NCI-H69 (cell line): ENCODE results near the gene ABCC9.
"Not testable (repeated sequence)": the region's sequence is repeated elsewhere in the genome, so short reads cannot be mapped to it uniquely, and the experiment has no call there.

Experiments used
- DNase-seq: peaks from one replicate; lab custom pipeline; 2025; lab: John Stamatoyannopoulos, UW

ABCC9 gene

DNA sequence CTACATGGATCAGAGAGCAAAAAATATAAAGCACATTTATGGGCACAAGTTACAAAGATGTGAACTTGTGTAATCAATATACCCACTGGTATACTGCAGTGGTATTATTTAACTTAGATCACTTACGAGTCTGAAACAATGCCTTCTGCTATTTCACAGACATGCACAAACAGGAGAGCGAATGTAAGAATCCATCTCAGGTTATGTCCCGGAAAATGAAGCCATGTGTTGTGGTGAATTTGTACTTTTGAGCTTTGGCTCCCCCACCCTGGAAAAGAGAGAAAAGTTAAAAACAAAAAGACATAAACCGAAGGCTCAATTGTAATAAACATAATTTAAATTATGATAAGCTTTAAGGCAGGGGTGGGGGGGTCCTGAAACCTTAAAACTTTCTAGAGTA is 7.6 kb downstream of the ABCC9 start:
- DNase-seq, result no peak

DNA sequence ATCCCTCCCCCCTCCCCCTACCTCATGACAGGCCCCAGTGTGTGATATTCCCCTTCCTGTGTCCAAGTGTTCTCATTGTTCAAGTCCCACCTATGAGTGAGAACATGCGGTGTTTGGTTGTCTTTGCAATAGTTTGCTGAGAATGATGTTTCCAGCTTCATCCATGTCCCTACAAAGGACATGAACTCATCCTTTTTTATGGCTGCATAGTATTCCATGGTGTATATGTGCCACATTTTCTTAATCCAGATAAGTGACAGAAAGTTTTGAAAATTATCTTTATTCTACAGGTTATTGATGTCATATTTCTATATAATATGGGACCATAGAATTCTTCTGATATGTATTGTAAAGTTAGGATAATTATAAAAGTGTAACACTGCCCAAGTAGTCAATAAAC is 11.3 kb downstream of the ABCC9 start:
- not testable (repeated sequence) for DNase-seq

DNA sequence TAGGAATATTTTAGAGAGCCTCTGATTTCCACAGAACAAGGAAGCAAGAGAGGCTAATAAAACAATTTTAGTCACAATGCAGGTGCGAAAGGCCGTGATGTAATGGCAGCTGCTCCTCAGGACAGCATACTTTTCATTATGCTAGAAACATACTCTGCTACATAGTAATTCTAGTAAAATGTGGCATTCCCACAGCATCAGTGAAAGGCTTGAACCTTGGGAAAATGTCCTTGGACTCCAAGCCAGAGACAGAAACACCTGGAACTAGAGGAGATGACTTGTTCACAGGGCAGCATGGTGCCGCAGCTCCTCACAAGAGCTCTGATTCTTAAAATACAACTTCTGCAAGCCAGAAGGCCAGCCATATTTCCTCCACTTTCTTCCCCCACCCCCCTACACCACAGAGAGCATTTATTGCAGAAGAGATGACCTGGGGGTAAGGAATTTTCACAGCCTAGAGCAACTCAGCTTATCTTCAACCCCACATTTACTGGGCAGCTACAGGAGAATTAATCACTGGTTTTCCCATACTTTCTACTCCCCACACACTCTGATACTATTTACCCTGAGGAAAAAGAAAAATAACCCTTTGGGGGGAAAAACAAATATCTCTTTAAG is 15.8 kb downstream of the ABCC9 start:
- DNase-seq, result no peak

DNA sequence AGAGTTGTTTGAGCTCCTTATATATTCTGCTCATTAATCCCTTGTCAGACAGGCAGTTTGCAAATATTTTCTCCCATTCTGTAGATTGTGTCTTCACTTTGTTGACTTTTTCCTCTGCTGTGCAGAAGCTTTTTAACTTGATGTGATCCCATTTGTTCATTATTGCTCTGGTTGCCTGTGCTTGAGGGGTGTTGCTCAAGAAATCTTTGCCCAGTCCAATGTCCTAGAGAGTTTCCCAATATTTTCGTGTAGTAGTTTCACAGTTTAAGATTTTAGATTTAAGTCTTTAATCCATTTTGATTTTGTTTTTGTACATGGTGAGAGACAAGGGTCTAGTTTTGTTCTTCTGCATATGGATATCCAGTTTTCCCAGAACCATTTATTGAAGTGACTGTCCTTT is 19.8 kb downstream of the ABCC9 start:
- no peak for DNase-seq

DNA sequence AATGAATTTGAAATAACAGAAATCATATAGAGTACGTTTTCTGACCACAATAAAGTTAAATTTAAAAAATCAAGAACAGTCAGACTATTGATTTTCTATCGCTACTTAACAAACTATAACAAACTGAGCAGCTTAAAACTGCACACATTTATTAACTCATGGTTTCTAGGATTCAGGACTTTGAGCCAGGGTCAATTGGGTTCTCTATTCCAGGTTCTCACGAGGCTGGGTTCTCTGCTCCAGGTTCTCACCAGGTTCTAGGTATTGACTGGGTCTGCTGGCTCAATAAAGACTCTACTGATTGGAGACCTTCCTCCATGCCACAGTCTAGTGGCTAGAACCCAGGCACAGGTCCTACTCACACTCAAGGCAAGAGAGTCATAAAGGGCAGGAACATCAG is 22.8 kb downstream of the ABCC9 start:
- DNase-seq, result no peak

DNA sequence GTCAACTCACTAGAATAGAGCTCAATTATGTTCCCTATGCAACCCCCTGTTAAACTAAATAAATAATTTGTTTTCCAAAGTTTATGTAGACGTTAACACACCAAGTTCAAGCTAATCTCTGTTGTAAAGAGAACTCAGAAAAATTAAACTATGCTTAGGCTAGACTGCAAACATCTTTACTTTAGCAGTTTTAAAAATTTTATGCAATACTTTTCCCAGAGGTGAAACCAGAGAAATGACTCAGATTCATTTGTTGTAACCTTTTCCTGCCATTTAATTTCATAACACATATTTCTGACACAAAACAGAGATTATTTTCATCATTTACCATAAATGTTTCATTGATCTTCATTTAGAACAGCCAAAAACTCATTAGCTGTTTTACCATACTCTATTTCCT is 27.4 kb downstream of the ABCC9 start:
- no peak for DNase-seq

DNA sequence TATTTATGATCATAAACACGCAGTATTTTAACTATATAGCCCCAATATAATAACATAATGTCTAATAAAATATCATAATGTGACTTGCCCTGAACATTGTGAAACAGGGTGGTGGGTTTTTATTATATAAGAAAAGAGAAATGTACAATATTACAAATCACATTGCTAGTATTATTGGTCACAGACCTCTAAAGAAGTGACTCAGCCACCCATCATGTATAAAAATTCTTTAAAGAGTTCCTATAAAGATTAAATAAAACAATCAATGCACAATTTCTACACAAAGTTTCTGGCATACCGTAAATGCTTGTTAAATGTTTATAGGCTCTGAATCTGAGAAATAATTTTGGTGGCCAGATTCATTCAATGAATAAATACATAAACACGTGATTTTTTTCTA is 28.9 kb downstream of the ABCC9 start:
- DNase-seq, result no peak

DNA sequence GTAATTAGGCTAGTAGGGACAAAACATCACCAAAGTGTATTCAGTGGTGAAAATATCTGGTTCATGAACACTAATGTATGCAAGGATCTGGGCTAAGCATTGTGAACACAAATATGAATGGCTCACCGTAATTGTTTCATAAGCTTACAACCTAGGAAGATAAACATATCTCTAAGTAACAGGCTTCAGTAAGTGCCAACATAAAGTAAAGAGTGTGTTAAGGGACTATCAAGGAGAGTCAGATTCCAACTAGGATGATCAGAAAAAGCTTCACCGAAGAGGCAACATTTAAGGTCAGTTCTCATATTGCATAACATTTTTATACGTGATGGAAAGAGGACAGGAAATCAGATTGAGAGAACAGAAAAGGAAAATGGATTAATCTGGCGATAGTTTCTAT is 29.4 kb downstream of the ABCC9 start:
- DNase-seq, result no peak

DNA sequence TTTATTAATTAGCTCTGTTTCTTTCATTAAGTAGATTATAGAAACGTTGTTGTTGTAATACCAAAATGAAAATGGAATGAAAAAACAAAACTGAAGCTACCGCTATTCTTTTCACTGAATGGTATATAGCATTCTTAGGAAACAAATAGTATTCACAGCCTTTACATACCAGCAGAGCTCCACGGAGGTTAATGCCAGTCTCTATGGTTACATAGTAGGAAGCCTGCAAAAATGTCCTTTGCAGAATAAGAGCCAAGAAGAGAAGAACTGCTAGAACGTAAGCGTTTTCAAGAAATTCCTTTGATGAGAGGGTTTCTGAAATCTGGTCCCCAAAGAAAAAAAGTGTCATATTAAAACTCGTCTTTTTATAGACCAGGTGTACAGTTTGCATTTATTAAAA is 30.6 kb downstream of the ABCC9 start:
- DNase-seq, result no peak

DNA sequence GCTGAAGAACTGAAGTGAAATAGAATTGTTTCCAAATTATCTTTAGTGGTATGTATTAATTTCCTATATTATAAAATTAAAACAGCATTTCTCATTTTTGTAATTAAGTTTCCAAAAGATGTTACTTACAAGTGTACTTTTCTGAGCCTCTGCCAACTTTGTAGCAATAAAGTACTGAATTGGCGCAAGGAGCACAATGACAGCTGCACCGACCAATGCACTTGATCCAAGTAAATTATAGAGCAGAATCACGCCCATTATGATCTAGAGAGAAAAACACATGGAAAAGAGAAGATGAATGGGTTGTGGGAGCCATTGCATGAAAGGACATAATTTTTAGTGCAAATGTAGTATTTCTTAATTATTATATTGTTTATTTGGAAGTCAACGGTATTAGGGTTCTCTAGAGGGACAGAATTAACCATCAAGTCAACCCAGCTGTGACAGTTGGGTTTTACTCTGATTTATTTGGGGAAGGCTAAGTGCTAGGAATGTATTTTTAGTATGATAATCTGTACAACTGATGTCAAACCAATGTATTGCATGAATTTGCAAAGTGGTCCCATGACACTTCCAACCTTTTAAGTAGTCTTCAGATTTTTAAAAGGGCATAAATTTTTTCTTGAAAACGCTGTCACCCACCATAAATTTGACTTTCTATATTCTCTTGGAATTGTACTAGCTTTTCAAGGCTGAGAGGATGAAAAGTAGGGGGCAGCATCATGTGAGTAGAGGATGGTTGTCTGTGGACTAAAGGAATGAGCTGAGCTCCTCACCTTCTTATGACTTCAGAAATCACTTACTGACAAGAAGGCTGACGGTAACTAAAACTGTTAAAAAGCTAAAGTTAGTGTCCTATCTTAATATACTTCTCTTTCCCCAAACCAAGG is 33.0 kb downstream of the ABCC9 start:
- DNase-seq, result no peak

DNA sequence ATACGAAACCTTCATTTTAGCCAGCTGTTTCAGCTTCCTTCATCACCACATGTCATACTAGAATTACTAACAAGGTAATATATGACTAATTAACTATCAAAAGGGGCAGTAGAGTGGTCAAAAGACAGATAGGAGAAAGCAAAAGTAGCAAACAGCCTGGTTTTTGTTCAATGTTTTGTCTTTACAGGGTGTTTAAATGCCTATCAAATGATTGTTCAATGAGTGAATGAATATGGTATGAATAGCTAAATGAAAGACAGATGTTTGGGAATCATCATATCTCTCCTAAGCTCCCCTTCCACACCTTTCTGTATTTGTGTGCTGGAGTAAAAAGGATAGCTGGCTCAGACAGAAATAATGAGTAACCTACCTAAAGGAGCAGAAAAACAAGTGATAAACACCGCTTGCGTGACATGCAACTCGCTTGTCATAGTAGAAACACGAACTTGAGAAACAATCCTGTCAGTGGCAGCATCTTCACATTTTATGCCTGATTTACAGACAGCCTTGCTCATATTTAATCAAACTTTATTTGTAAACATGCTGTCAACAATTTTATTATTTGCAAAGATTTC is 34.2 kb downstream of the ABCC9 start:
- DNase-seq, result no peak

DNA sequence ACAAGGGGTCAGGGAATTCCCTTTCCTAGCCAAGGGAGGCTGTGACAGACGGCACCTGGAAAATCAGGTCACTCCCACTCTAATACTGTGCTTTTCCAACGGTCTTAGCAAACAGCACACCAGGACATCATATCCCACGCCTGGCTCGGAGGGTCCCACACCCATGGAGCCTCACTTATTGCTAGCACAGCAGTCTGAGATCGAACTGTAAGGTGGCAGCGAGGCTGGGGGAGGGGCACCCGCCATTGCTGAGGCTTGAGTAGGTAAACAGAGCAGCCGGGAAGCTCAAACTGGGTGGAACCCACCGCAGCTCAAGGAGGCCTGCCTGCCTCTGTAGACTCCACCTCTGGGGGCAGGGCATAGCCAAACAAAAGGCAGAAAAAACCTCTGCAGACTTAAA is 41.7 kb downstream of the ABCC9 start:
- not testable (repeated sequence) for DNase-seq

DNA sequence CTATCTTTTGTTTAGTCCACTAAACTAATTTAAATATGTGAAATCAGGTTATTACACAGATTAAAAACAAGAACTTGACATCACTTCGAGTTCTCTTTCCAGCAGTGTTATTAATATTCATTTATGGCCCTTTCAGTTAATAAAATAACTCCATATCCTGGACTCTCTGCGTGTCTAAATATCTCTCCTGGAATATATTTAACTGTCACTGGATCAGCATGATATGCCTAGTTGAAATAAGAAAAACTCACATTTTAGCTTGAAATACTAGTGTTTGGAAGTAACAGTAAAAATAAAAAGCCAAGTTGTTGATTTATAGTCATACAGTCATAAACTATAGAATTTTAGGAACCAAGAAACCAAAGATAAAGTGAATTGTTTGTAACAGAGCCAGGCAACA is 45.6 kb downstream of the ABCC9 start:
- no peak for DNase-seq

DNA sequence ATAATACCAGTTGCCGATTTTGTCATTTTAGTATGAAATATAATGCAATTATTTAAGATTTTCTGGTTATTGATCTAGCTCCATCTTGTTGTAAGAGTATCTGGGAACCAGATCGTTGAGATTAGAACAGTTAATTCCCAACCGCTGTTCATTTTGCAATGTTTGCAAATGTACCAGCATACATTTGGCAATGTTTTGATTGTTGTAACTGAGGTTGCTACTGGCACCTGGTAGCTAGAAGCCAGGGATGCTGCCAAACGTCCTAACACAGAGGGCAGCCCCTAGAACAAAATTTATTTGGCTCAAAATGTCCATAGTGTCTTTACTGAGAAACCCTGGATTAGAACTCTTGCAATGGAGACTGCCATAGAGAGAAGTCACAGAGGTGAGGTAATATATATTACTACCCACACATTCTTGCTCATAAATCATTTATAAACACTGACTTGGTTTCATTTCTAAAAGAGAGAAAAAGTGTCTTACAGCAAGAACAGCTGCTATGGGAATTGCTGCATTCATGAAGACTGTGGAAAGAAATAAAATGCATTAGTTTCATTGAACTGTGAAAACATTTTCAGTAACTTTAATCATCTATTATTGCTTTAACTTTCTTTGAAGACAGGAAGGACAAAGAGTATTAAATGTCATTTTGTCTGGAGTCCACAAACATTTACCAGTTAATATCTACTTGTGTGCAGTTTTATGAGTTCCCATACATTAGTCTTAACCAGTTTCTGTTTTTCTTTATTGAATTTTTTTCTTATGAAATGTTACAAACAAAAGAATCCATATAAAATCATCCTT is 46.2 kb downstream of the ABCC9 start:
- no peak for DNase-seq

DNA sequence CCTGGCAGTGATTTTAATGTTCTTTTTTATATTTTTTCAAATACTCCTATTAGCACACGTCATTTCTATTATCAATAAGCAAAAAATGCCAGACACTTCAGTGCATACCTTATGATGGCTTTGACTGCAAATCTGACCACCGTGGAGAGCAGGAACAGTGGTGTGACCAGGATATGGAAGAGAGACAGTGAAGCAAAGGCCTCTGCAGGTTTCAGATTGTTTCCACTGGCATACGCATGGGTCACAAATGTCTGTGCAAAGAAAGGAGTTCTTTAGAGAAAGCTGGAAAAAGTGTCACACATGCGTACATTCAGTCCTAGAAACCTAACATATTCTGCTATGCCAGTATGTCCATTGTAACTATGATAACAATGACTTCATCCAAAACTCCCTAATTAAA is 47.3 kb downstream of the ABCC9 start:
- DNase-seq, result no peak

DNA sequence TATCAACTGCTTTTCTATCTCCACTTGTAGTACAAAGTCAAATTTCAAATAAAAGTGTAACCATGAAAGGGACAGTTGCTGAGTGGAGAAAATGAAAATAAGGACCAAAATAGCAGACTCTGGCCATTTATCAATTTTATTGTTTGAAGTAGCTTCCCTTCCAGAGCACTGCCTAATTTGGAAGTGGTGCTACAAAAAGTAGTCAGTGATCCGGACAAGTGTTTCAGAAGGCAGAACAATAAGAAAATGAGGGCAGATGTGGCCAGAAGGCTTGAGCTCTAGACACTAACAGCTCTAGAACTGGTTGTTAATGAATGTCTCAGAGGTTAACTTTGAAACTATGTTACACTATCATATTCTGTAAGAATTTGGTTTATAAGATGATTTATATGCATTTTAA is 48.9 kb downstream of the ABCC9 start:
- DNase-seq, result no peak

DNA sequence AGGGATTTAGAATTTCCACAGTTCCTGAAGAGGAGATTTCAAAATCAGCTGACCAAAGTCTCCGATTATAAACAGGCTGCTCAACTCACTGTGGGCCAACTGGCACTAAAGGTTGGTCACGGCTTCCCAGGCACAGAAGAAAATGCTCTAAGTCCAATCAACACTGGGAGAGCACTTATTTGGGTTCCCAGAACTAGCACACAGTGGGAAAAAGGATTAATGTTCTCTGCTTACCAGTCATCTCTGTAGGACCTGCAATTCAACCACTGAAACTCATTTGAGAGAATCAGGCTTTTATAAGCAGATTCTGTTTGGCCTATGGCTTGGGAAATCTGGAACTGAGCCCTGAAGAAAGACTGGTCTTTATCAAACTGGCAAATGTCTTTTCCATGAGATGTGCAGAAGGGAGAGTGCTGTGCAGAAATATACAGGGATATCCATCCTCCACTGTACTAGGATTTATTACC is 49.4 kb downstream of the ABCC9 start:
- DNase-seq, result no peak

DNA sequence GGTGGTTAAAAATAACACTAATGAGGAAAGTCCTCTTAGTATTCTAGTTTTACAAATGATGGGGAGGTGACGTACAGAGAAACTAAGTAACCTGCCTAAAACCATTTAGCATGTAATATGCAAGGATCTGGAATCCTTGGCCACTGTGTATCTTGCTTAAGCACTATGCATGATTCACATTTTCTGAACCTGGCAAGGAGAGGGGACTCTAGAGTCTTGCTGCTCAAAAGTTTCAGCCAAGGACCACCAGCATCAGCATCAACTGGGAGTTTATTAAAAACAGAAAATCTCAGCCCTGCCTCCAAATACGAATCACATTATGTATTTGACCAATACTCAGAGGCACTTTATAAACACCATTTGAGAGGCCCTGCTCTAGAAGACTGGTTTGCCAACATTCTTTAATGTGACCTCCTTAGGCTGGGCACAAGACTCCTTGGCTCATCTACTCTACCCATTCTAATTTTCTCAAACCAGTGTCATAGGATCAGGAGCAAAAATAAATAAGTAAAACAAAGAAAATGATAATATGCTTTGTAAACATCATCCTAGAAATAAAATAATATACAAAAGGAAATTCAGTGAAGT is 52.9 kb downstream of the ABCC9 start:
- no peak for DNase-seq

DNA sequence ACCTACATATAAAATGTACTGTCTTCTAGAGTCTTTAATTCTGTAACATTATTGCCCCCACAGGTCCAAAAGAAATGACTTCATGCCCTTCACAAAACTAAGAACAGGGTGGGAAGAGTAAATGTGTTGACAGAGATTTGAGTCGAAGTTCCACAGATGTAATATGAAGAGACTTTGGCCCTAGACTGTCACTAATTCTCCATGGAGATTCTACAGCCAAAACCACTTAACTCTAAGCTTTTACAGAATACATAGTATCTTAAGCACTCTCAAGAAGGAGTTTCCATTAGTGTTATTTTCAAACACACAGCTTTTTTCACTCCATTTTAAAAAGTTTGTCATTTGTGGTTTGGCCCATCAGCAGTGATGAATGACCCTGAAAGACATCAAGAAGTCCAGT is 56.3 kb downstream of the ABCC9 start:
- DNase-seq, result no peak

DNA sequence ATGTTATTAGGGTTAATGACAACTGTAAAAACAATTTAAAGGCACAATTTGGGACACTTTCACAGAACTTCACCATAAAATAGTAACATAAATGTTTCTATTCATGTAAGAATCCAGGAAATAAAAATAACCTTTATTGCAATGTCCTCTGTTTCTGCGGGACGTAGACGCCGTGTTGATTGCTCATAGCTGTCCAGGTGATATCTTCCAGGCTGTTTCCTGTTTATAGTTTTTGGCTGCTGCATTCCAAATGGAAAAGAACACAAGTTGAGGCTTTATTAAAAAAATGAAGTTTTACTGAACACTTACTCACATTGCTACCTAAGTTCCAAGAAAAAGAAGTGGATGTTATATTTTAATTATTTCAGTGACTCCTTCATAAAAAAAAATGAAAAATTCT is 58.6 kb downstream of the ABCC9 start:
- no peak for DNase-seq

DNA sequence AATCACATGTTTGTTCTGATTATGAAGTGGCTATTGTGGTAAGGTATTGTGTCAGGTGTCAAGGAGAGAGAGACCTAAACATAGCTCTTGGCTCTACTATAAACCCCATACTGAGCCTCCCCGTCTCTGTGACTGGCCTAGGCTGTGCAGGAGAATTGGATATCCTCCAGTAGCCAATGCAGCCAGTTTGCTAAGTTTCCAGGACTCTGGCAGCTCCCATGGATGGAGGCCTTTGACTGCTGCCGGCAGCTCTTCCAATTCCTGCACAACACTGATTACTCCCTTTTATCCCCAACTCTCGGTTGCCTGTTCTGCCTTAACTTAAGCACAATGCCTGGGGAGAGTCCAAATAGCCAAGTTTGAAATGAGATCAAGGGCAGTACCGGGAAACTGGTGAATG is 59.3 kb downstream of the ABCC9 start:
- no peak for DNase-seq

DNA sequence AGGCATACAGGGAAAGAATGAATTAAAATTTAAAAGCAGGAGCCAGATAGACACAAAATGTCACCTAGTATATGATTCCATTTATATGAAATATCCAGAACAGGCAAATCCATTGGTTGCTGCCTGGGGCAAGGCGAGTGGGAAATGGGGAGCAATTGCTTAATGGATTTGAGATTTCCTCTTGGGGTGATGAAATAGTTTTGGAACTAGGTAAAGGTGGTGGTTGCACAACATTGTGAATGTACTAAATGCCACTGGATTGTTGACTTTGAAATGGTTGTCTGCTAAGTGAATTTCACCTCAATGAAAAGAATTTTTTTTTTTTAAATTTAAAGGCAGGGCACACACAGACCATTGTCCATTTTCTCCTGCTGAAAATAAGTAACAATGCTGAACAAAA is 61.9 kb downstream of the ABCC9 start:
- no peak for DNase-seq
